Activated gamma-delta T cell (primary cell): Measurements from ENCODE around the gene DRD4.
A peak's percentile ranks its signal among the peaks of the same experiment; 100 is the strongest.

Experiments
- DNase-seq: peaks from one replicate; lab custom pipeline; 2025; lab: John Stamatoyannopoulos, UW

The DRD4 gene

DNA sequence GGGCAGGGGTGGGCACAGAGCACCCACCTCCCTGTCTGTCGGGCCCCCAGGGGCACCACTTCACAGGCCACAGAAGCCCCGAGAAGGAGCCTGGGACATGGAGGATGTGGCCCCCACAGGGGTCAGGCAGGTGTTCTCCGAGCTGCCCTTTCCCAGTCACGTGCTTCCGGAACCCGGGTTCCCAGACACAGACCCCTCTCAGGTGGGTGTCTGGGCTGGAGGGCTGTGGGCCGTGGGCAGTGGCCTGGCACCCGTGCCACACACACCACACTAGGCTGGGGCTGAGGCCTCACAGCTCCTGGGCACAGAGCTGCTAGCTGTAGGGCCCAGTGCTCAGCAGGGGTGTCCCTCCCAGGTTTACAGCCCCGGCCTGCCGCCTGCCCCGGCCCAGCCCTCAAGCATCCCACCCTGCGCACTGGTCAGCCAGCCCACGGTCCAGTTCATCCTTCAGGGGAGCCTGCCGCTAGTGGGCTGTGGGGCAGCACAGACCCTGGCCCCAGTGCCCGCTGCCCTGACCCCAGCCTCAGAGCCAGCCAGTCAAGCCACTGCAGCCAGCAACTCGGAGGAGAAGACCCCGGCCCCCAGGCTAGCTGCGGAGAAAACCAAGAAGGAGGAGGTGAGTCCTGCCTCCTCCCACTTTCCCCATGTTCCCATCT, 26.8 kb upstream of the DRD4 start:
- DNase-seq: no peak

DNA sequence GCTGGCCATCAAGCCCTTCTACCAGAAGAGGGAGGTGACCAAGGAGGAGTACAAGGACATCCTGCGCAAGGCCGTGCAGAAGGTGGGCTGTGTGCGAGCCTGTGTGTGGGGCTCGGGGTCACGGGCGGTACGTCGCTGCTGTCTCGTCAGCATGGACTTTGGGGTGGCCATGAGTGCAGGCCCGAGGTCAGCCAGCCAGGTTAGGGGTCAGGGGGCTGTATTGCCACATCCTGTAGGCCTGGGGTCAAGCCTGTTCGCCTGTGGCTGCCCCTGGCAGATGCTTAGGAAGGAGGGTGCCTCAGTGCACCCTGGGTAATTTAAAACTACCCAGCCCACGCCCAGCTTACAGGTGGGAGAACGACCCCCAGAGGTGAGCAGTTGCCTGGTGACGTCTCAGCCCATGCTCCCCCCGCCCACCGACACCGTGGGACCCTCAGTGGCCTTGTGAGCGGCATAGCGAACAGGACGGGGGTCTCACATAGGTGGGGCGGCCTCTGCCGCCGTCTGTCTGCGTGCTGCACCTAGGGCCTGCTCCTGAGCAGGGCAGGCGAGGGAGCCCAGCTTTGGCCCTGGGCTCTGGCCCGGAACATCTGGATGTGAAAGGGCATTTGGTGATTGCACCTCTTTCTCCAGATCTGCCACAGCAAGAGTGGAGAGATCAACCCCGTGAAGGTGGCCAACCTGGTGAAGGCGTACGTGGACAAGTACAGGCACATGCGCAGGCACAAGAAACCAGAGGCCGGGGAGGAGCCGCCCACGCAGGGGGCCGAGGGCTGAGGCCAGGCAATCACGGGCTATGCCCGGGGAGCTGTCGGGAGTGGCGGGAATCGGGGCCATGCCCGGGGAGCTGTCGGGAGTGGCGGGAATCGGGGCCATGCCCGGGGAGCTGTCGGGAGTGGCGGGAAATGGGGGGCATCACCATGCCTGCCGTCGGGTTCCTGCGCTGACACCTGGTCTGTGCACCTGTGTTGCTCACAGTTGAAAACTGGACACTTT, 25.8 kb upstream of the DRD4 start:
- no peak for DNase-seq

DNA sequence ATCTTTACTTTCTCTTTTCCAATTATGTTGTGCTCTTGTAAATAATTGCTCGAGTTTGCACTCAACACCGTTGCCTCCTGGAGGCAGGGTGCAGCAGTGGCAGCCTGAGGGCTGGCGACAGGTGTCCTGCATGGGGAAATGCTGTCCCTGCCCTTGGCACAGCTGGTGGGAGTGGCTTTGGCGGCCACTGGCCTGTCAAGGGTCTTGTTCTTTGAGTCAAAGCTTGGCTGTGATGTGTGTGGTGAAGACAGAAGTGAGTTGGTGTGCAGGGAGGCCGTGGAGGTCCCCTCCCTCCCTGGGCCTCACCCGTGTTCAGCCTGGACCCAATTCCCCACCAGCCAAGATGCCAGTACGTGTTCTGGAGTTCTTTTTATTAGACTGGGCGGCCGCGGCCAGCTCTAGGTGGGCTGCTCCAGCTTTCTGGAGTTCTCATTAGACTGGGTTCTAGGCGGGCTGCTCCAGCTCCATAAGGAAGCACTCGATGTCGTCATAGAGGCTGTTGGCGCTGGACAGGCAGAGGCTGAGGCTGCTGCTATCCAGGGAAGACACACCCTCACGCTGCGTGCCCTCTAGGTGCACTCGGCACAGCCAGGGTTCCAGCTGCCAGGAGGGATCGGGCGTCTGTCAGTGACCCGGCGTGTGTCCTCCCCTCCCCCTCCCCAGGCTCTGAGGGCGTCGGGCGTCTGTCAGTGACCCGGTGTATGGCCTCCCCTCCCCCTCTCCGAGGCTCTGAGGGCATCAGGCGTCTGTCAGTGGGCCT, 24.7 kb upstream of the DRD4 start:
- no peak for DNase-seq

DNA sequence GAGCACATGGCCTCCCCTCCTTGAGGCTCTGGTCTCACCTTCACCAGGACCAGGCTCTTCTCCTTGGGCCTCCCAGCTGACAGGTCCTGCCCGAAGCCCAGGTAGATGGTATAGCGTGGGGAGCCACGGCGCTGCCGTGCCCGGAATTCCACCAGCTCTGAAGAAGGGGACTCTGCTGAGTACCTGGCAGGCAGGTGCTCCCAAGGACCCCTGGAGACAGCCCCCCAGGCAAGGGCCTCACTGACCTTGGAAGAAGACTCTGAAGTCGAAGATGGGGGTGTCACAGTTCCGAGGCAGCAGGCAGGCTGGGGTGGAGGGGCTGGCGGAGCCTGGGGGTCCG, 24.1 kb upstream of the DRD4 start:
- DNase-seq: no peak

DNA sequence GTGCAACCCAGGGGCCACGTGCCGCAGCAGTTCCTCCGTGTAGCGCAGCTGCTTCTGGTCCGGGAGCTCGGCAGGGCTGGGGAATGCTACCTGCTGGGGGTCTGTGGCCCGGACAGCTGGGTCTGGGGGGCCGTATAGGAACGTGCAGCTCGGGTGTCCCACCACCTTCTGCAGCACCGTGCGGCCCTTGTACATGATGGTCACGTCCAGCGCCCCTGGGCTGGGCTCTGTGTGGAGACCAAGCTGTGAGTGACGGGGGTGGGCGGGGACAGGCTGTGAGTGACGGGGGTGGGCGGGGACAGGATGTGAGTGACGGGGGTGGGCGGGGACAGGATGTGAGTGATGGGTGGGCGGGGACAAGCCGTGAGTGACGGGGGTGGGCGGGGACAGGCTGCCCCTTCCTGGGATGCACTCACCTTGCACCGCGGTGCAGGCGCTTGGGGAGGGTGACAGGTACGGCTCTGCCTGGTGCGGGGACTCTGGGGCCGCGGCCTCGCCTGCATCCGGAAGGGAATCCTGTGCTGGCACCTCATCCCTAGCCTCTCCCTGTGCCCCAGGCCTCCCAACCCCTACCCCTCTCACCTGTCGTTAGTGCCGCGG, 23.6 kb upstream of the DRD4 start:
- peak; percentile 59 for DNase-seq

DNA sequence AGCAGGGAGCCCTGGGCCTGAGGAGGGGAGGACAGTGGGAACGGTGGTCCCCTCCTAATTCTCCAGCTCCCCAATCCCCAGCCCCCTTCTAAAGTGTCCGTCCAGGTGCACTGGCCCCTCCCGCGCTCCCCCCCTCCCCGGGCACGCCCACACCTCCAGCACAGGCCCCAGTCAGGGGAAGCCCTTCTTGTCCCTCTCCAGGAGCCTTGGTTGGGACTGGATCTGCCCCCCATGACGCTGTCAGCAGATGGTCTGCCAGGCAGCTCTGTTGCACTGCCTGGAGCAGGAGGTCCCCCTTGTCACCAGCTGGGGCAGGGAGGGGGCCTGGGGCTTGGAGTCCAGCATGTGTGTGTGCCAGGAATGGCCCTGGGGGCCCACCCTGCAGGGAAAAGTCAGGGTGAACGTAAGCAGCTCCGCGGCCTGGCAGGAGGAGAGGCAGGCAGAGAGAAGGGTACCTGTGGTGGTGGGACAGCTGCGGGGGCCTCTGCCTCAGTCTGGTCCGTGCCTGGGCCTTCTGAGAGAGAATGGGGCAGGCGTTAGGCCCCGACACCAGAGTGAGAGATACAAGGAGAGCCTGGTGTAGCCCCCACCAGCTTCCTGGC, 22.9 kb upstream of the DRD4 start:
- no peak for DNase-seq

DNA sequence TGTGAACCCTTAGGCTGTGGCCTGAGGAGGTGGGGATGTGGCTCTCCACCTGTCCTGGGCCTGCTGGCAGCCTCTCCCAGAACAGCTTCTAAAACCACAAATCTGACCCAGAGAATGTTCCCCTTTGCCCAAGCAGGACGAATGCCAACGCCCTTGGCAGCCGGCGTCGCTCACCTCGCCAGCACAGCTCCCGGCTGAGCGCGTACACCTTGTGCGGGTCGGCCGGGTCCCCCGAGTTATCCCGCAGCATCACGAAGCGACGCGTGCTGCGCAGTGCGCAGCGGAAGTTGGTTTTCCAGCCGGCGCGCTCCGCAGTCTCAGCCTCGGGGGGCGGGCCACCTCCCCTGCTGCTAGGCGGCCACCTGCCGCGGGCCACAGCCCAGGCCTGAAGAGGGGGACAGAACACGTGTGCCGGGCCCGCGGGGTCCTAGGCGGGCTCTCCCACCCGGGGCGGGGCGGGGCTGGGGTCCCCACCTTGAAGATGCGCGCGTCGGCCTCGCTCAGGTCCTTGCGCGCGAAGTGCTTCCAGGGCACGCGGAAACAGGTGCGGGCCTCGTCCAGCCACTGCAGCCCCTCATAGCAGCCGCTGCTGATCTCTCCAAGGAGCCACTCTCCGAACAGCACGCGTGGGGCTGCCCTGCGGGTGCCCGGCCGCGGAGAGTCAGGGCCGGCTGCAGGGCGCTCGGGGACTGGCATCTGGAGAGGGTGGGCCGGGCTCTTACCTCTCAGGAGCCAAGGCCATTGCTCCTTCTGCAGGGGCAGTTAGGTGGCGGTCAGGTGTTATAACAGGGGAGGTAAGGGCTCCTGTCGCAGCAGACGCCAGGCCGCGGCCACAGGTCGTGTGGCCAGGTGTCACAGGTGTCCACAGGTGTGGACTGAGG, 22.2 kb upstream of the DRD4 start:
- DNase-seq: no peak

DNA sequence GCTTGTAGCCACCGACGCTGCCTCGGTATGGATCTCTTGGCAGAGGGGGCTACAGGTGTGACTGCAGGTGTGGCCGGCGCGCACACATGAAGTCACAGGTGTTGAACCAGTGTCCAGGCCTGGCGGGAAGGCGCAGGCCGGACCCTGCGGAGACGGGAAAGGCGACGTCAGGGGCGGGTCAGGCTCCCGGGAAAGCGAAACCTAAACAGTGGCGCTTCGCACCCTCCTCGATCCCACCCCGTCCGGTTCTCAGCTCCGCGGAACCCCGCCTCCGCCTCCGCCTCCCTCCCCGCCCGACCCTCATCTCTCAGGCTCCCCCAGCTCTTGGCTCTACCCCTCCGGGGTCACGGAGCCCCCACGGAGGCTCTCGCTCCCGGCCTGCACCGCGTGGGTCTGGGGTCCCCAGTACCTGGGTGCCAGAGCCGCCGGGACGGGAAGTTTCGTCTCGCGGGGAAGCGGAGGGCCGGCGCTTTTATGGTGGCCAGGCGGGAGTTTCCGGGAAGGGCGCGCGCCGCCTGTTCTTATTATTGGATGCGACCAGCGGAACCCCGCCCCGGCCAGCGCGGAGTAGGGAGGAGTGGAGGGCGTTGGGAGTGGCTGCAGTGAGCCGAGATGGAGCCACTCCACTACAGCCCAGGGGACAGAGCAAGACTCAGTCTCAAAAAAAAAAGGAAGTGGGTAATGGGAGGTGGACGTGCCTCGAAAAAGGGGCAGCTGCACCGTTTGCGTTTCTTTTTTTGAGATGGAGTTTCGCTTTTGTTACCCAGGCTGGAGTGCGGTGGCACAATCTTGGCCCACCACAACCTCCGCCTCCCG, 21.4 kb upstream of the DRD4 start, which contains the start of gene IRF7:
Gene IRF7 (minus strand): TSS at position 447 of the 816 bp plus-strand sequence. CDS start 586 bp downstream, outside the sequence.
- DNase-seq: peak; percentile 83

DNA sequence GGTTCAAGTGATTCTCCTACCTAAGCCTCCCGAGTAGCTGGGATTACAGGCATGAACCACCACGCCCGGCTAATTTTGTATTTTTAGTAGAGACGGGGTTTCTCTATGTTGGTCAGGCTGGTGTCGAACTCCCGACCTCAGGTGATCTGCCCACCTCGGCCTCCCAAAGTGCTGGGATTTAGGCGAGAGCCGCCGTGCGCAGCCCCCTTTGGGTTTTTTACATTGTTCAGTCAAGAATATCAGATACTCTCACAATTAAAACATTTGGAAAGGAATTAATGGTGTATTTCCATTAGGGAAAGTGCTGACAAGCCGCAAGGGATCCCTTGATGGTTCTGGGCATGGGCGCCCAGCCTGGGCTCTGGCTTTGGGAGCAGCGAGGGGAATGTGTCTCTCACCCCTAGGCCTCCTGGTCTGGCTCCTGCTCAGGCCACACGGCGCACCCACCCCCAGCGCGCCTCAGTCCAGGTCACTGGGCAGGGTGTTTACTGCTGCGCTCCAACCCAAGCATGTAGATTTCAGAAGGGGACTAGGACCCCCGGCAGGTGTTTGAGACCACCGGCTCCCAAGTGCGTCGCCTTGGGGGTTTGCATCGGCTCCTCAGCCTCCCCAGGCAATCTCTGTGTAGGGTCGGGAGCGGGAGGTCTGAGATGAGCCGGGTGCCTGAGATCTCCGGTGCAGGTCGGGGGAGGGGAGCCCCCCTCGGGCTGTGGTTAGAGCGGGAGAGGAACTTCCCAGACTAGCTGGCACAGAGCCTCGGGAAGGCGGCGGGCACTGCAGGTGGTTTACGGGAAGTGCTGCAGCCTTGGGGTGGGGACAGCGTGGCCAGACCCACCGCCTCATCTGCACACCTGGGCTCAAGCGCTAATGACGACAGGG, 20.5 kb upstream of the DRD4 start:
- DNase-seq: no peak

DNA sequence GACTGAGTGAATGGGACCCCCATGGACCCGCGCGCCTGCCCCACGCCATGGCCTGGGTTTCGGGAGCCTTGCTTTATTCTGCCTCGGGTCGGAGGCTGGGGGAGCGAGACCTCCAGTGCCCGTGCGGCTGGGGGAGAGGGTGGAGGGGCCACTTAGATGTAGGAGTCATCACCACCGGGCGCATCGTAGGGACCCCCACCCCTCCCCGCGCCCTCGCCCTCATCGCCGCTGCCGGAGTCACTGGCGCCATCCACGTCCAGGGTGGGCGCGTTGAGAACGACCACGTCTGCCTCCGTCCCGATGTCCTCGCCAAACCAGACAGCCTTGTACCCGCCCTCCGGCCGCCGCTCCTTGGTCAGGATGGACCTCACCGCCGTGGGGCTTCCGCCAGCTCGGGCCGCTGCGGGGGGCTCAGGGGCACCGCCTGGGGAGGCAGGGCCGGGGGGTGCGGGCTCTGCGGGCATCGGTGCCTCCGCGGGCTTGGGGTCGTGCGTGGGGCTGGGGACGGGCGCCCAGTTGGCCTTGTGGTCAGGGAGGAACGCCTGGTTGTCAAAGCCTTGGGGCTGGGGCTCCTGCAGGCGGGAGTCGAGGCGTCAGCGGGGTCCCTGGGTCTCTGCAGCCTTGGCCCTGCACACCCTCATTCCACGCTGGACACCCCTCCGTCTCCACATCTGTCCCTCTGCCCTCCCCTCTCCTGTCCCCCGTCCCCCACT, 19.7 kb upstream of the DRD4 start:
- no peak for DNase-seq

DNA sequence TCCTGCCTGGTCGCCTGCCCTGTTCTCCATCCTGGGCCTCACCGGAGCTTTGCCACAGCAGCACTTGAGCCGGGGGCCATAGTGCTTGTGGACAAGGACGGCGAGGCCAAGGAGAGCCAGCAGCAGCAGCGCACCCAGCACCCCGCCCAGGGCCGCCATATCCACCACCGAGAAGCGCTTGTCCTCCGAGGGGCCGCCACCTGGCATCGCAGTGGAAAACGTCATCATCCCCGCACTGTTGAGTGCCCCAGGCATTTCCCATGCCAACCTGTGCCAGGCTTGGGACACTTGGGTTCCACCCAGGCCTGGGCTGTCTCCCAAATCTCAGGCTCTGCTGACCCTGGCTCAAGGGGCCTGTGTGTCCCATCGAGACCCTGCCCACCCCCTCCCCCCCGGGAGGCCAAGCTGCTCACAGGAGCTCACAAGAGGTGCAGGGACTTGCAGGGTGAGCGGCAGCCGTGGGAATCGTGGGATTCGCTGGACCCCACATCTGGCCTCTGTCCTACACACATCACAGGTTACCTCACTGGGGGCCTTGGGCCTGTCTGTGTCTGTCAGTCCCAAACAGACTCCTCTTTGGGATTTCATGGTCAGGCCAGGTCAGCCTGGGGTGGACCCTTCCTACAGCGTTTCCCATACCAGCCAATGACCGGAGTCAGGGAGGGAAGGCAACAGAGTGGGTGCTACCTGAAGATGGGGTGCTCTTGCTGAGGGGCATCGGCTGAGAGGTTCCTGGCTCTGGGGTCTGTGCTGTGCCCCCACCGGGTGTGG, 19.0 kb upstream of the DRD4 start:
- no peak for DNase-seq

DNA sequence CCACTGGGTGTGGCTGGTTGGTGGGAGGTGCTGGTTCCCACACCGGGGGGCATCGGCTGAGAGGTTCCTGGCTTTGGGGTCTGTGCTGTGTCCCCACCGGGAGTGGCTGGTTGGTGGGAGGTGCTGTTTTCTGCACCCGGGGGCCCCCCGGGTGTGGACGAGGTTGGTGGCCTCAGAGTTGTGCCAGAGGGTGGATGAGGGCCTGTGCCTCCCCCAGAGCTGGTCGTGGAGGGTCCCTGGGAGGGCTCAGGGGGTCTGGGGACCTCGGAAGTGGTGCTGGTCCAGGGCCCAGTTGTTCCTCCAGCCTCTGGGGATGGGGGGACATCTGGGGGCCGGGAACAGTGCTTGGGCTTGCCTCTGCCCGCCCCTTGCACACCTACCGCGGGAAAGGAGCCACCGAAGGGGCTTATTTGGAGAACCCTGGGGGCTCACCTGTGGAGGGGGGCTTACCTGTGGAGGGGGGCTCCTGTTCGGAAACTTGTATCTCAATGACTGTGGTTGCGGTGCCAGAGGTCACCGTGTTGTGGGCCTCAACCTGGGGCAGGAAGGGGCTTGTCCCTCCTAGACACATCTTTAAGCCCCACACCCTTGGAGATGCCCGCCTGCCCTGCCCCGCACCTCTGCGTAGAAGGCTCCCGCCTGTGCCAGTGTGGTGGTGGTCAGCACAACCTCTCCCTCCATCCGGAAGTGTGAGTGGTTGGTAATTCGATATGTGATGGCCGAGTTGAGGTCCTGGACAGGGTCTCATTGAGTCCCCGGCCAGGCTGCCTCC, 18.0 kb upstream of the DRD4 start:
- DNase-seq: no peak

DNA sequence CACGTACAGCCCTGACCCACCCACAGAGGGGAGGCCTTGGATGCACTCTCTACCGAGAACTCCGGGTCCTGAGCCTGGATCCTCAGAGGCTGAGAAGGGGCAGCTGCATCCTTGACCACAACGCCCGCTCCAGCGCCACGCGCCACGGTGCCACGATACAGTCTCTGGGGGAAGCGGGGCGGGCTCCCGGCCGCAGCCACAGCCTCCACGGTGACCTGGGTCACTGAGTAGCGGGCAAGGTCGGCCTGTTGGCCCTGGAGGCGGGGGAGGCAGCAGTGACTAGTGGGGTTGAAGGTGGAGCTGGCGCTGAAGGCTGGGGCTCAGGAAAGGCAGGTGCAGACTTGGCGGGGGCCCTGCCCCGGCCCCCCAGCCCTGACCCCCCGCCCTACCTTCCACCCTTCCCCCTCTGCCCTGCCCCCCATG, 17.4 kb upstream of the DRD4 start:
- no peak for DNase-seq

DNA sequence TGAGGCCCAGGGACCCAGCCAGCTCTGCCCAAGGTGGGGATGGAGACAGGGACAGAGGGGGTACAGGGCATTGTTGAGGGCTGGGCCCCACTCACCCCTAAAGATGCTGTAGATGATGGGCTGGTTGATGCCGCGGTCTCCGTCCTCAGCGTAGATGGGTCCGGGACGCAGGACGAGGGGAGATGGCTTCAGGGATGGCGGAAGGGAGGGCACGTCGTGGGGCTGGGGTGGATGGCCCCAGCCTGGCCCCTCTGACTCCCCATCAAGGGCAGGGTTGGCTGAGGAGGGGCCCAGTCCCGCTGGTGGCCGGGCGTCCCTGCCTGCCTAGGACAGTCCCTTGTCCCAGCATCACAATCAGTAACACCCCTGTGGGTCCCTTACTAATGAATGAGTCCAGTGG, 16.9 kb upstream of the DRD4 start:
- DNase-seq: no peak

DNA sequence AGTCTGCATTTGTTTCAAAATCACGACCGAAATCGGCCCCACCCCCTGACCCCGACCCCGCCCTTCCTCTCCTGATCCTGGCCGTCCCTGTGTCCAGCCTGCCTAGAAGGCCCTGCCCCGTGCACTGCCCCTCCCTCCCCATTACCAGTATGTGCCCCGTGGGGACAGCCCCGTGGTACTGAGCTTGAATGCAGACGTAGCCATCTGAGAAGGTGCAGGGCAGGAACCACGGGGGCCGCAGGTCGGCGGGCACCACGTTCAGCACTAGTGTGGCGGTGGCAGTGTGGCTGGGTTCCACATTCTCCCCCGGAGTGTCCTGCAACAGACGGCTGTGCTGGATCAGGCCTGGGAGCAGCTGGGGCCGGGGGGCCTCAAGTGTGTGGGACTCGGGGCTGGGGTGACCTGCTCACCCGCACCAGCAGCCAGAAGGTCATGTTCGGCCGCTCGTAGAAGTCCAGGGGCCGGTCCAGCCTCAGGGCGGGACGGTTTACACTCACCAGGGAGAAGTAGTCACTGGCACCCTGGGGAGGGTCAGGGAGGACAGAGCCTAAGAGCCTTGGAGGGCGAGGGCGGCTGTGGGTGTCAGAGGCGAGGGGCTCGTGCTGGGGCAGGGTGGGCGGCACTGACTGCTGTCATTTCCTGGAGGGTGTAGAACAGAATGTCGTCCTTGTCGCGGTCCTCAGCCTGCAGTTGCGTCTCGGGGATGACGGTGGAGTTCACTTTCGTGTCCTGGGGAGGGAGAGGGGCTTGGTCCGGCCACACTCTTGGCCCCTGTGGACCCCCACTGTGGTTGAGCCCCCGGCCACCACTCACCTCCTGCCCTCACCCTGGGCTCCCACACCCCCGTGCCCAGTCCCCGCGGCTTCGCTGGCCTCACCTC, 15.9 kb upstream of the DRD4 start:
- DNase-seq: no peak
